Astrocyte (in vitro differentiated cells and primary cell): ENCODE results near the gene CCDC159. TPM values are rescaled to one million over a fixed set of nuclear protein-coding genes. Genes with fewer than 3 reads are reported as not detected.
"Not testable (repeated sequence)": the region's sequence is repeated elsewhere in the genome, so short reads cannot be mapped to it uniquely, and the experiment has no call there.

Experiments
- DNase-seq: peaks from one replicate; pipeline ENCODE4 v3.0.0-alpha.2; 2010; ENCODE audit warnings: low read depth
- FAIRE-seq: peaks from 2 replicates; lab custom pipeline; 2011; peaks lifted over from hg19 to GRCh38; lab: Jason Lieb, UNC
- H2AFZ ChIP-seq: 2 replicates; pipeline ENCODE4 v1.6.0; 2012; ENCODE audit warnings: low read depth, low read length, inconsistent platforms
- H3K27ac ChIP-seq: 2 replicates; pipeline ENCODE4 v1.5.1; 2011; ENCODE audit warnings: low read depth, low read length, inconsistent platforms
- H3K27me3 ChIP-seq: 2 replicates; pipeline ENCODE4 v1.6.0; 2011; ENCODE audit warnings: low read length, inconsistent platforms; ENCODE audit not compliant: insufficient read depth
- H3K36me3 ChIP-seq: 2 replicates; pipeline ENCODE4 v1.5.1; 2011; ENCODE audit warnings: low read length, inconsistent platforms; ENCODE audit not compliant: insufficient read depth
- H3K4me1 ChIP-seq: 2 replicates; pipeline ENCODE4 v1.5.1; 2011; ENCODE audit warnings: low read length, inconsistent platforms; ENCODE audit not compliant: insufficient read depth
- H3K4me2 ChIP-seq: 2 replicates; pipeline ENCODE4 v1.6.0; 2012; ENCODE audit warnings: low read length, inconsistent platforms
- H3K4me3 ChIP-seq: 2 replicates; pipeline ENCODE4 v1.5.1; 2011; ENCODE audit warnings: low read depth, mild to moderate bottlenecking, low read length, inconsistent platforms; ENCODE audit not compliant: insufficient read depth
- H3K79me2 ChIP-seq: 2 replicates; pipeline ENCODE4 v1.6.0; 2012; ENCODE audit warnings: mild to moderate bottlenecking, low read length, inconsistent platforms; ENCODE audit not compliant: insufficient read depth
- H3K9ac ChIP-seq: 2 replicates; pipeline ENCODE4 v1.6.0; 2012; ENCODE audit warnings: mild to moderate bottlenecking, low read length, inconsistent platforms
- H3K9me3 ChIP-seq: 2 replicates; pipeline ENCODE4 v1.5.1; 2012; ENCODE audit warnings: low read depth, mild to moderate bottlenecking, low read length, inconsistent platforms; ENCODE audit not compliant: insufficient read depth
- H4K20me1 ChIP-seq: 2 replicates; pipeline ENCODE4 v1.6.0; 2012; ENCODE audit warnings: low read length, inconsistent platforms; ENCODE audit not compliant: insufficient read depth
- H3K27ac Mint-ChIP-seq: one replicate; pipeline ENCODE4 v1.8.0; 2021; ENCODE audit warnings: mild to moderate bottlenecking, mixed read lengths; ENCODE audit not compliant: unreplicated experiment
- H3K27me3 Mint-ChIP-seq: one replicate; pipeline ENCODE4 v1.8.0; 2021; ENCODE audit warnings: low read depth, mixed read lengths; ENCODE audit not compliant: unreplicated experiment
- H3K36me3 Mint-ChIP-seq: one replicate; pipeline ENCODE4 v1.8.0; 2021; ENCODE audit warnings: low read depth, mixed read lengths; ENCODE audit not compliant: unreplicated experiment
- H3K4me1 Mint-ChIP-seq: one replicate; pipeline ENCODE4 v1.8.0; 2021; ENCODE audit warnings: low read depth, mixed read lengths; ENCODE audit not compliant: unreplicated experiment
- H3K4me3 Mint-ChIP-seq: one replicate; pipeline ENCODE4 v1.8.0; 2021; ENCODE audit warnings: mild to moderate bottlenecking, moderate library complexity, mixed read lengths; ENCODE audit not compliant: unreplicated experiment
- H3K9me3 Mint-ChIP-seq: one replicate; pipeline ENCODE4 v1.8.0; 2021; ENCODE audit warnings: mild to moderate bottlenecking, mixed read lengths; ENCODE audit not compliant: unreplicated experiment
- EZH2 ChIP-seq: IDR thresholded peaks from 2 replicates; pipeline ENCODE4 v1.6.1; 2012; ENCODE audit warnings: mild to moderate bottlenecking, low read length, inconsistent platforms; ENCODE audit not compliant: insufficient read depth
- total RNA-seq: library from RNA; stranded (reverse); gene quantifications from 2 replicates; pipeline ENCODE4 v1.2.1, GENCODE V29; 2021
- TF ChIP-seq, protein P1 (sequence below): IDR thresholded peaks from 2 replicates; pipeline ENCODE4 v1.5.1; 2011; ENCODE audit warnings: low read depth, mild to moderate bottlenecking, inconsistent platforms, low read length, moderate library complexity; ENCODE audit not compliant: insufficient read depth

CCDC159 gene
- total RNA-seq, 1 donor from 2014 or later, result 11.8 TPM

DNA sequence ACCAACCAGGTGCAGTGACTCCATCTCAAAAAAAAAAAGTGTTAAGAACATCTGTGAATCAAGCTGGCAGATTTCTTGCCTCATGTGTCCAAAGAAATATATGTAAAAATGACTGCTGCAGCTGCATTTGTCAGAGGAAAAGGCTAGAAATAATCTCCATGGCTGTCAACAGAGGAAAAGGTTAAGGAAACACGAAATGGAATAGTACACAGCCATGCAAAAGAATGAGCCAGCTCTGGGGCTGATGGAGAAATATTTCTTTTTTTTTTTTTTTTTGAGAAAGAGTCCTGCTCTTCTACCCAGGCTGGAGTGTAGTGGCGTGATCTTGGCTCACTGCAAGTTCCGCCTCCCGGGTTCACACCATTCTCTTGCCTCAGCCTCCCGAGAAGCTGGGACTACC lies 13.5 kb upstream of the CCDC159 start:
- Histone ChIP-seq H3K9ac (no peak overlapping the region), H3K36me3 (no peaks in the 10 kb centered on the region), H3K4me2 (no peak overlapping the region), H2AFZ (no peak overlapping the region), H4K20me1 (no peaks in the 10 kb centered on the region), H3K9me3 (no peaks in the 10 kb centered on the region), H3K4me3 (no peak overlapping the region), H3K4me1 (no peaks in the 10 kb centered on the region), H3K27me3 (no peaks in the 10 kb centered on the region), H3K79me2 (no peaks in the 10 kb centered on the region), H3K27ac (no peak overlapping the region)
- no peaks in the 10 kb centered on the region for H3K4me1 Mint-ChIP-seq
- H3K9me3 Mint-ChIP-seq, result peaks cover 4% of the 10 kb centered on the region
- H3K27me3 Mint-ChIP-seq, result no peaks in the 10 kb centered on the region
- peaks cover 16% of the 10 kb centered on the region for H3K36me3 Mint-ChIP-seq
- H3K27ac Mint-ChIP-seq, result no peak overlapping the region
- no peak overlapping the region for H3K4me3 Mint-ChIP-seq
- no peak for DNase-seq
- FAIRE-seq, result no peak
- TF ChIP-seq, protein P1, sequence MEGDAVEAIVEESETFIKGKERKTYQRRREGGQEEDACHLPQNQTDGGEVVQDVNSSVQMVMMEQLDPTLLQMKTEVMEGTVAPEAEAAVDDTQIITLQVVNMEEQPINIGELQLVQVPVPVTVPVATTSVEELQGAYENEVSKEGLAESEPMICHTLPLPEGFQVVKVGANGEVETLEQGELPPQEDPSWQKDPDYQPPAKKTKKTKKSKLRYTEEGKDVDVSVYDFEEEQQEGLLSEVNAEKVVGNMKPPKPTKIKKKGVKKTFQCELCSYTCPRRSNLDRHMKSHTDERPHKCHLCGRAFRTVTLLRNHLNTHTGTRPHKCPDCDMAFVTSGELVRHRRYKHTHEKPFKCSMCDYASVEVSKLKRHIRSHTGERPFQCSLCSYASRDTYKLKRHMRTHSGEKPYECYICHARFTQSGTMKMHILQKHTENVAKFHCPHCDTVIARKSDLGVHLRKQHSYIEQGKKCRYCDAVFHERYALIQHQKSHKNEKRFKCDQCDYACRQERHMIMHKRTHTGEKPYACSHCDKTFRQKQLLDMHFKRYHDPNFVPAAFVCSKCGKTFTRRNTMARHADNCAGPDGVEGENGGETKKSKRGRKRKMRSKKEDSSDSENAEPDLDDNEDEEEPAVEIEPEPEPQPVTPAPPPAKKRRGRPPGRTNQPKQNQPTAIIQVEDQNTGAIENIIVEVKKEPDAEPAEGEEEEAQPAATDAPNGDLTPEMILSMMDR, result no peak
- TF ChIP-seq EZH2, result no peak

DNA sequence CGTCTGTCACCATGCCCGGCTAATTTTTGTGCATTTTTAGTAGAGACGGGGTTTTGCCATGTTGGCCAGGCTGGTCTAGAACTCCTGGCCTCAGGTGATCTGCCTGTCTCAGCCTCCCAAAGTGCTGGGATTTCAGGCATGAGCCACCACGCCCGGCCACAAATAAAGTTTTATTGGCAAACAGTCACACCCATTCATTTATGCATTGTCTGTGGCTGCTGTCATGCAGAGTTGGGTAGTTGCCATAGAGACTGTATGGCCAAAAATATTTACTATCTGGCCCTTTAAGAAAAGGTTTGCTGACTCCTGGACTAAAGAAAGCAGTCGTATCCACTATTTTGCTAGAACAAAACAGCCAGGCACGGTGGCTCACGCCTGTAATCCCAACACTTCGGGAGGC lies 12.5 kb upstream of the CCDC159 start:
- not testable (repeated sequence) for H3K36me3 ChIP-seq, DNase-seq, FAIRE-seq, H2AFZ ChIP-seq, H3K9ac ChIP-seq, H4K20me1 ChIP-seq, H3K4me2 ChIP-seq, H3K4me1 Mint-ChIP-seq, H3K79me2 ChIP-seq, H3K9me3 ChIP-seq, H3K27me3 ChIP-seq, H3K9me3 Mint-ChIP-seq, H3K27ac ChIP-seq, H3K4me3 ChIP-seq, H3K4me1 ChIP-seq, H3K27me3 Mint-ChIP-seq, H3K27ac Mint-ChIP-seq, H3K4me3 Mint-ChIP-seq
- peaks cover 16% of the 10 kb centered on the region for H3K36me3 Mint-ChIP-seq

- Histone ChIP-seq H3K27me3 (no peaks in the 10 kb centered on the region), H3K4me2 (no peak overlapping the region), H3K36me3 (no peaks in the 10 kb centered on the region), H3K4me3 (no peak overlapping the region), H3K79me2 (no peaks in the 10 kb centered on the region), H2AFZ (no peak overlapping the region), H3K27ac (no peak overlapping the region), H3K4me1 (peaks cover 5% of the 10 kb centered on the region), H3K9me3 (no peaks in the 10 kb centered on the region), H3K9ac (no peak overlapping the region), H4K20me1 (no peaks in the 10 kb centered on the region)
- Mint-ChIP-seq H3K9me3 (peaks cover 4% of the 10 kb centered on the region), H3K27me3 (no peaks in the 10 kb centered on the region), H3K27ac (no peak overlapping the region), H3K4me3 (no peak overlapping the region), H3K36me3 (peaks cover 16% of the 10 kb centered on the region), H3K4me1 (peaks cover 4% of the 10 kb centered on the region)
- FAIRE-seq (no peak), DNase-seq (no peak)
- TF ChIP-seq EZH2, result no peak
- TF ChIP-seq, protein P1, result no peak
Measured at GRCh38 chr19:11335449-11336146, 10.7 kb upstream of the CCDC159 start.
